GM19035 (cell line): ENCODE data around the gene ACTR1A.
"Not testable (repeated sequence)": the region's sequence is repeated elsewhere in the genome, so short reads cannot be mapped to it uniquely, and the experiment has no call there.

ENCODE experiments used
- ATAC-seq: cut with Tn5 transposase; IDR thresholded peaks from one replicate; pipeline ENCODE4 v1.9.1; 2021; ENCODE audit not compliant: unreplicated experiment

Gene ACTR1A

DNA sequence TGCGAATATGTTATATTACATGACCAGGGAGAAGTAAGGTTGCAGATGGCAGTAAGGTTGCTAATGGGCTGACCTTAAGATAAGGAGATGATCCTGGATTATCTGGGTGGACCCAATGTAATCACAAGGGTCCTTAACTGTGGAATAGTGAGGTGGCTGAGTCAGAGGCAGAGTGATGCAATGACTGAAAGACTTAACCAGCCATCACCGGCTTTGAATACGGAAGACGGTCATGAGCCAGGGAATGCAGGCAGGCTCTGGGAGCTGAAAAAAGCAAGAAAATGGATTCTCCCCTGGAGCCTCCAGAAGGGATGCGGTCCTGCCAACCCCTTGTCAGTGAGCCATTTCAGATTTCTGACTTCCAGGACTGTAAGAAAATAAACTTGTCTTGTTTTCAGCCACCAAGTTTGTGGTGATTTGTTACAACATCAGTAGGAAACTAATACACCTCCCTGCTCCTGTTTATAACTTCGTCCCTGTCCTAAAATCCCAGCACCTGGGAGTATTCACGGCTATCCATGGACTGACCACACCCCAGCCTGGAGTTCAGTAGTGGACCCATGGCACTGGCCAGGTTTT is 46.5 kb downstream of the ACTR1A start:
- ATAC-seq = no peak

DNA sequence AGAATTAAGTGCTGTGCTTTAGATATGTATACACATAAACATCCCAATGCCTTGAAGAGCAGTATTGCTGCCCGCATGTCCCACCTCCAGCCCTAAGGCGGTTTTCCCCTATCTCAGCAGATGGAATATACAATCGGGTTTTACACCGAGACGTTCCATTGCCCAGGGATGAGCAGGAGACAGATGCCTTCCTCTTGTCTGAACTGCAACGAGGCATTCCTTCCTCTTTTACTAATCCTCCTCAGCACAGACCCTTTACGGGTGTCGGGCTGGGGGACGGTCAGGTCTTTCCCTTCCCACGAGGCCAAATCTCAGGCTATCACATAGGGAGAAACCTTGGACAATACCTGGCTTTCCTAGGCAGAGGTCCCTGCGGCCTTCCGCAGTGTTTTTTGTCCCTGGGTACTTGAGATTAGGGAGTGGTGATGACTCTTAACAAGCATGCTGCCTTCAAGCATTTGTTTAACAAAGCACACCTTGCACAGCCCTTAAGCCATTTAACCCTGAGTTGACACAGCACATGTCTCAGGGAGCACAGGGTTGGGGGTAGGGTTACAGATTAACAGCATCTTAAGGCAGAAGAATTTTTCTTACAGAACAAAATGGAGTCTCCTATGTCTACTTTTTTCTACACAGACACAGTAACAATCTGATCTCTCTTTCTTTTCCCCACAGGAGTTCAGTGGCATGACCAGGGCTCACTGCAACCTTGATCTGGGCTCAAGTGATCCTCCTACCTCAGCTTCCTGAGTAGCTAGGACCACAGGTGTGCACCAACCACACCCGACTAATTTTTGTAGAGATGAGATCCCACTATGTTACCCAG is 47.6 kb downstream of the ACTR1A start:
- ATAC-seq = not testable (repeated sequence)

DNA sequence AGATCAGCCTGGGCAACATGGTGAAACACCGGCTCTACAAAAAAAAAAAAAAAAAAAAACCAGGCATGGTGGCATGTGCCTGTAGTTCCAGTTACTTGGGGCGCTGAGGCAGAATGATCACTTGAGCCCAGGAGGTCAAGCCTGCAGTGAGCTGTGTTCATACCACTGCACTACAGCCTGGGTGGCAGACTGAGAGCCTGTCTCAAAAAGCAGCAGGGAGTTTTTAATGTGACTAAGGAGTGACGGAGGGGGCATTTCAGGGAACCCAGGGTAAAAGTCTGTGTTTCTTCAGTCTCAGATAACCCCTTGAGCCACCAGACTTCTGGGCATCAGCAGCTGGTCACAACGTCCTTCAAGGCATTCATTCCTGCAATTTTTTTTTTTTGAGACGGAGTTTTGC is 49.0 kb downstream of the ACTR1A start:
- ATAC-seq = no peak

DNA sequence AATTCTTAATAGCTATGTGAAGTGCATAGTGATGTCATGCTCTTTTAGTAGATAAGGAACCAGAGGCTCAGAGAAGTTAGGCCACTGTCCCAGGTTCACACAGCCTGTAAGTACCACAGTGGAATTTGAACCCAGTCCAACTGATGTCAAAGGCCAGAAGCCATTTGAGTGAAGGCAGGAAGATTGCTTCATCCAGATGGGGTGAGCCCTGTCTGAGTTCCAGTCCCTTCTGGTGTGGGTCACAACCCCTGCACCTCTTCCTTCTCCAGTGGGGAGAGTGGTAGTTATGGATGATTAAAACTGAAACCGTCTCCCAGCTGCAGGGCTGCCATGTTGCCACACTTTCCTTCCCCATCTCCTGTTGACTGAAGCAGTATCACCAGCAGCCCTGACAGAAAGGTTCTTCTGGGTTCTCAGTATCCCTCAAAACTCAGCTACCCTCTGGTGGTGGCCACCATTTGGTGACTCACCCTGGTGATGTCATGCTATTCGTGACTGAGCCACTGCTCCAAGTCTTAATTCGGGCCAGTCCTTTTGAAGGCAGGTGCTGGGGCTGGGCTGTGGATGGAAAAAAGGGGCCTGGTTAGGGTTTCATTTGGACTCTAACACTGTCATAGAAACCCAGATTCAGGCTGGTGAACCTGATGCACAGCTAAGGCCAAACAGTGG is 49.7 kb downstream of the ACTR1A start:
- no peak for ATAC-seq

DNA sequence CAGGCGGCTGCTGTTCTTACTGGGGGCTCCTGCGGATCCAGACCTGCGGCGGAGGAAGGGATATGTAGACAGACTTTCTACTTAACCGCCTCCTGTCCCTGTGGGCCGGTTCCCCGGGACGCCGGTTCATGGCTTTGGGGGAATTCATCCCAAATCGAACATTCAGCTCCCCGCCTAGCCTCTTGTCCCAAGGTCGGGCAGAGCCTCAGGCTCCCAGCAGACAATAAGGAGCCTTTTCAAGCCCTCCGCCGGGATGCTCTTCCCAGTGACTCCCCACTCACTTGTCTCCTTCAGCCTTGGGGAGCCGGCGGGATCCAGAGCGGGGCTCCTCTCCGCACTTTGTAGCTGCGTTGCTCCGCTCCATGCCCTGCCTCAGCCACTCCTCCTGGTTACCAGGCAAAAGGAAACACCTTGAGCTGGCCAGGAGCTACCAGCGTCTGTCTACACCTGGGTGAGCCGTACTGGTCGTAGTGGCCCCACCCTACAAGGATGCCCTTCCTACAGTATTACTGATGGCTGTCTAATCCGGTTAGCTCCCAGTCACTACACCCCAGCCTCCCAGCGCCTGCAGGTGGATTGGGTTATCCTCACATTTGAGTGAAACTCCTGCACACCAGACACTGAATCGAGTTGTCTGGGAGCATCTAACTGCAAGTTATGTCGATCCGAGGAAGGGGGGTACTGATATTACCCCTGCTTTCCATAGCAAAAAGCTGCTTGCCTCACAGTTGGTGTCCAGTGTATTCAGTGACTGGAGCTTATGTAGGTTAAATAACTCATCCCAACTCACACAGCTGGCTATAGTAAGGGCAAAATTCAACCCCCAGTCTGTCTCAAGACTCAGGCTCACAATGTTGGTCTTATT is 51.2 kb downstream of the ACTR1A start, which contains the start of gene C10orf95:
Gene C10orf95, minus strand, starts transcription at position 439 of the 865 bp plus-strand sequence. CDS start 450 bp downstream, outside the sequence.
- no peak for ATAC-seq

DNA sequence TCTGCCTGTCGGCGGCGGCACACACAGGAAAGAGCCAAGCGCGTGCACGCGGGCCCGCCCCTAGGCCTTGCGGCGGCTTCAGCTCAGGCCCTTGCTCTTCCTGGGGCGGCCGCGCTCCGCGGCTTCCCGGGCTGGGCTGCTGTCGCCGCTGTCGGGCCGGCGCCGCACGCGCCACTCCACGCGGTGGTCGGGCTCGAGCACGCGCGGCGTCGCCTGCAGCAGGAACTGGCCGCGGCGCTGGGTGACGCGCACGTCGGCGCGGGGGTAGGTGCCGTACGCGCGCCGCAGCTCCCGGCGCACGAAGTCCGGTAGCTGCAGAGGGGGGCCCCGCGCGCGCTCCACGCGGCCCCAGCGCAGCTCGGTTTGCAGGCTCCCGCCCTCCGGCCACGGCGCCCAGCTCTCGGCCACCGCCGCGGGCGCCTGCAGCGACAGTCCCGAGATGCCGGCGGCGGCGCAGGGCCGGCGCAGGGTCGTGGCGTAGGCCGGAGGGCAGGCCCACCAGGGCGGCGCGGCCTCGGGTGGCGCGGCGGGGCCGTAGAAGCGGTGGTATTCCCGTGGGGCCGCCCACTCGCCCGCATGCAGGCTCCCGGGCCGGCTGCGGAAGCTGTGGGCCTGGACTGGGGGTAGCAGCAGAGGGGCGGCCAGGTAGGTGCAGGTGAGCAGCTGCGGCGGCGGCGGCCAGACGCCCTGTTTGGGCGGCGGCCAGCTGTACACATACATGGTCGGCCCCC is 52.0 kb downstream of the ACTR1A start:
- peak; percentile 70 for ATAC-seq

DNA sequence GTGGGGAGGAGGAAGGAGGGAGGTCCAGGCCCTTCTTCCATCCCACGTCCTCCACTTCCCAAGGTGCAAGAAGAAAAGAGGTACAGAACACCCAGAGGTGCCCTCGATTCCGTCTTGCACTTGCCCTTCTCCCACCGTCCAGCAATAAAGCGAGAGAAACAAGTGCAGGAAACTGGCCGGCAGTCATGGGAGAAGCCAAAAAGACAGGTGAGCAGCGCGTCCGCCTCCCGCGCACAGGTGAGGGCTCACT is 52.5 kb downstream of the ACTR1A start:
- peak; percentile 8 for ATAC-seq

DNA sequence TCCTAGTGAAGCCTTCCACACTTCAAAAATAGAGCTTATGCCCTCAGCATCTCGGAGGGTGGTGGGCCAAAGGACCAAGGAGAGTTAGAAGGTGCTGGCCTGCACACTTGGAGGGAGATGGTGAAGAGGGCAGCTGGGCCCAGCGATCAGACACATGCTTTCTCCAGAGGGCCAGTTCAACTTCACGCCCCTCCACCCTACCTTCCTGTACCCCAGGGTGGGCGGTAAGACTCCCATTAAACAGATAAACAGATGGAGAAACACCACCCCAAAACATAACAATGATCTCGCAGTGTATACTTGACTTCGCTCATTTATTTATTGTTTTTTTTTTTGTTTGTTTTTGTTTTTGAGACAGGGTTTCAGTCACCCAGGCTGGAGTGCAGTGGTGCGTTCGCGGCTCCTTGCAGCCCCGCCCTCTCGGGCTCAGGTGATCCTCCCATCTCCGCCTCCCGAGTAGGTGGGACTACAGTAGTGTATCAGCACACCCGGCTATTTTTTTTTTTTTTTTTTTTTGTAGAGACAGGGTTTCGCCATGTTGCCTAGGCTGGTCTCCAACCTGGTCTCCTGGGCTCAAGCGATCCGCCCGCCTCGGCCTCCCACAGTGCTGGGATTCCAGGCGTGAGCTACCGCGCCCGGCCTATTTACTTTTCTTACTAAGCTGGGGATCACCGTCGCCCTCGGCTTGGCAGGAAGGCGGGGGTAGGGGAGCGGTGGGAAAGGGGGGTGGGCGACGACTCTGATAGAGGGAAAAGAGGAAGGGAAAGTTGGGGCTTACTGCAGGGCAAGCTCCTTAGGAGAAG is 53.0 kb downstream of the ACTR1A start:
- peak; percentile 42 for ATAC-seq

DNA sequence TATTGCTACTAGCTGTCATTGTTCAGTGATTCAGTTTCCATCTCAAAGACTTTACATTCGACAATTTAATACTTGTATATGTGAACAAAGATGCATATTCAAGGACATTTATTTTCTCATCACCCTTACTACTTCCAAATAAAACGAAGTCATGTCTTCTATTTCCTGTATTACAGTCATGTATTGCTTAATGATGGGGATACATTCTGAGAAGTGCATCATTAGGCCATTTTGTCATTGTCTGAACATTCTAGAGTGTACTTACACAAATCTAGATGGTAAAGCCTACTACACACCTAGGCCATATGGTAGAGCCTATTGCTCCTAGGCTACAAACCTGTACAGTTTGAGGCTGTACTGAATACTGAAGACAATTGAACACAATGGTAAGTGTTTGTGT is 57.7 kb downstream of the ACTR1A start:
- no peak for ATAC-seq

DNA sequence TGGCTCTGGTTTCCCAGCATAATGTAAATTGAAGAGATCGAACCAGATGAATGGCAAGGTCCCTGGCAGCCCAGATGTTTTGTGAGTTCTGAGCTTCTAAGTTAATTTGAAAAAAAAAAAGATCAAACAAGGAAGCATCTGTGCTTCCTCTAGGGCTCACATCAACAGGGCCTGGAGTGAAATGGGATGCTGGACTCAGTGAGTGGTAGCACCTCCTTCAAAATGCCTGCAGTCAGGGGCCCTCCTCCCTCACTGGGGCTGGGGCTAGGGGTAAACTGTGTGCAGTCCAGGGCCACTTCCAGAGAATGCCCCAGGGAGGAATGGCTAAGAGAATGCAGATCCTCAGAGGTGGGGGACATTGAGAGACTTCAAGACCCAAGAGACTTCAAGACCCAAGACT is 64.1 kb downstream of the ACTR1A start:
- ATAC-seq = no peak

DNA sequence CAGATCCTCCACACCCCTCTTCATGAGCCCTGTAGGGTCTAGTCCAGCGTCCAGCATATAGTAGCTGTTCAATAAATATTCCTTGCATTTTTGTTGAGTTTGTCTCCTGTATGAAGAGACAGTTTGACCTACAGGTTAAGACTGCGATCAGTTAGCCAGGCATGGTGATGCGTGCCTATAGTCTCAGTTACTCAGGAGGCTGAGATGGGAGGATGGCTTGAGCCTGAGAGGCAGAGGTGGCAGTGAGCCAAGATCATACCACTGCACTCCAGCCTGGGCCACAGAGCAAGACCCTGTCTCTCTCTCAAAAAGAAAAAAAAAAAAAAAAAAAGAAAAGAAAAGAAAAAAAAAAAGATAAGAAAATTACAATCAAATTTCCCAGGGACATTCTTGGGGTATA is 65.0 kb downstream of the ACTR1A start:
- ATAC-seq = no peak

DNA sequence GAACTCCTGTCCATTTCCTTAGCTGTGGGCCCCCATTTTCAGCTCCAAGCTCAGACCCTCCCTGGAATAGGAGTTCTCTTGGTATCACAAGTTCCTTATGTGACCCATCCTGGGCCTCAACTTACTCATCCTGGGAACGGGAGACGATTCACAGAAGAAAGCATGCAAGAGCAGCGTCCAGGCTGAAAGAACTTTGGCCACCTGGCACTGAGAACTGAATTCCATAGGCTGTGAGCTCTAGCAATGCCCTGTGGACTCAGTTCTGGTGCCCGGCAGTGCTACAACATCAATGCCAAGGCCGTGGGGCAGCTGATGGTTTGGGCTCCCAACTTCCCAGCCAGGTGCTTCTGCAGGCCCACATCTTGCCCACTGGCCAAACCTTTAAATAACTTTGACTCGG is 66.2 kb downstream of the ACTR1A start:
- ATAC-seq = no peak

DNA sequence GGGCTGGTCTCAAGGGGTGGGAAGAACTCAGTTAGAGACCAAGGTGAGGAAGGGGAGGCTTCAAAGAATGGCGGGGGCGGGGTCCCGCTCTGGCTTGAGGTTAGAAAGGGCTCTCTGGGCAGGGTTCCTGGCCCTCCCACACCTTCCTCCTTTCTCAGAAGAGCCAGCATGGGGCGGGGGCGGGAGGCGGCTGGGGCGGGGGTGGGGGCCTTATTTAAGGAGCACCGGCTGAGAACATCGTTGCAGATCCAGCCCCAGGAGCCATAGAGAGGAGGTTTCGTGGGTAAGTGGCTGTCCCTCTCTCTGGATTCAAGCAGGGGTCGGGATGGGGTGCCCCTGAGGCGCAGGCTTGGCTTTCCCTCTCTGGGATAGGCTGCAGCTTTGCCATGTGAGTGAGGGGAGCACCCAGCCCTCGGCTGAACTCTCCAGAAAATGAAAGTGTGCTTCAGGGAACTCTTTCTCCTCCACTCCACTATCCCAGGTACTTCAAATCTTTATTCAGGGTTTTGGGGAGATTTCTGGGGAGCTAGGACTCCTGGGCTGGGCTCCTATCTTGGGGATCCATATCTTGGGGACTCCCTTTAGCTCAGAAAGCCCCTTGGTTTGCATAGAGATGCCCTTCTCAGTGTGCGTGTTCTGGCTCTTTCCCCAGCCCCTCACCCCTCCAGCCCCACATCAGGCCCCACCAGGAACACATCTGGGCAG is 66.8 kb downstream of the ACTR1A start:
- no peak for ATAC-seq

DNA sequence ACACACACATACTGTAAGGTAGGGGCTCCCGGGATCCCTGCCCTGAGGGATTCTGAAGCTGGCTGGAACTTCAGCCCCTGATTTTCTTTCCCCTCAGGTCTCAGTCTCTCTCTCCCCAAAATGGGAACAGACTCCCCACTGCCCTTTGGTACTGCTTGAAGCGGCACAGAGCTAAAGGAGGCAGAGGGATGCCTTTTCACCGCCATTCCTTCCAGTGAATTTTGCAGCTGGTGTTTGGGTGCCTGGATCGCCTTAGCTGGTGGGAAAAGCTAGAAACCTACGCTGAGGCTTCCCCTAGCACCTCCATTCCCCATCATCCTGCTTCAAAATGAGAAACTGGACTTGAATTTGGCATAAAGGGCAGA is 67.4 kb downstream of the ACTR1A start:
- ATAC-seq = no peak

DNA sequence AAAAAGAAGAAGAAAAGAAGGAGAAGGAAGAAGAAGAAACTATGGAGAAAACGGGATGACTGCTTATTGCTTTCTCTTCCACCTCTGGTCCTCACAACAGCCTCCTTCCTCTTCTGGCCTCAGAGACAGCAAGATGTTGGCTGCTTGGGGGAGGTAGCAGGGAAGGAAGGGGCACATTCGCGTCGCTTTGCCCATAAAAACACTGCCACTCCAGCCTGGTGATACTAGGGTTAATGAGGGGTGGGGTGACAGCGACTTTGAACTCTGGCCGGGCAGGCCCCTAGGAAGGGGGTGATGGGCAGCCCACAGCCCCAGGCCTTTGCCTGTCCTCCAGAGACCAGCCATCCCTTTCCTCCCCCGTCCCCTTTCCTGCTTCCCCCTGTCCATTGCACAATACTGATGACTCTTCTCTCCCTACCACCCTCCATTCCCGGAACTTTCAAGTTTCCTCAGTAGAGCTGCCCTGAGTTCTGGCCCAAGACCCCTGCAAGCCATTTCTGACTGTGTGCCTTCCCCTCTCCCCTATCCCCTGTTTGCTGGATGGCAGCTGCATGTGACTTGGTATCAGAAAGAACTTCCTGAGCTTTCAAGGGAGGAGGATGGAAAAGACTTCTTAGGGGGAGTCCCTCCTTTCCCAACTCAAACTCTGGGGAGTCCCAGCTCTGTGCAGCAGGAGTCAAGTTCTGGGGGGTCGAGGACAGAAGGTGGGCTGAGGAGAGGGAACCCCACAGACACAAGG is 67.9 kb downstream of the ACTR1A start:
- no peak for ATAC-seq

DNA sequence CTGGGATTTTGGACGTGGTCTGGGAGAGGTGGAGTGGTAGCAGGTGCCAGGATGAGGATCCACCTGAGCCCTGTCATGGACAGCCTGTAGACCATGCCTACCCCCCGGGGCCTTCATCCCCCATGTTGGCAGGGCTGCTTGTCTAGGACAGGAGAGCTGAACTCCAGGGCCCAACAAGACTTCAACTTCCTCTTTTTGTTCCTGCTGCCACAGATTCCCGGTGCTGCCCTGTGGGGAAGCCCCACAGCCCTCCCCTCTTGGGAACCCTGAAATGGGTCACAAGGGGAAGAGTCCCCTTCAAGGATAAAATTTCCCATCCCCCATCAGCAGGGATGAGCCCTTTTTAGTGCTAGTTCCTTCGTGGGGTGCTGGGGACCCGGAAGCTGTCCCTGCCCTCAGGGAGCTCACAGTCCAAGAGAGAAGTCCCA is 68.9 kb downstream of the ACTR1A start:
- no peak for ATAC-seq

DNA sequence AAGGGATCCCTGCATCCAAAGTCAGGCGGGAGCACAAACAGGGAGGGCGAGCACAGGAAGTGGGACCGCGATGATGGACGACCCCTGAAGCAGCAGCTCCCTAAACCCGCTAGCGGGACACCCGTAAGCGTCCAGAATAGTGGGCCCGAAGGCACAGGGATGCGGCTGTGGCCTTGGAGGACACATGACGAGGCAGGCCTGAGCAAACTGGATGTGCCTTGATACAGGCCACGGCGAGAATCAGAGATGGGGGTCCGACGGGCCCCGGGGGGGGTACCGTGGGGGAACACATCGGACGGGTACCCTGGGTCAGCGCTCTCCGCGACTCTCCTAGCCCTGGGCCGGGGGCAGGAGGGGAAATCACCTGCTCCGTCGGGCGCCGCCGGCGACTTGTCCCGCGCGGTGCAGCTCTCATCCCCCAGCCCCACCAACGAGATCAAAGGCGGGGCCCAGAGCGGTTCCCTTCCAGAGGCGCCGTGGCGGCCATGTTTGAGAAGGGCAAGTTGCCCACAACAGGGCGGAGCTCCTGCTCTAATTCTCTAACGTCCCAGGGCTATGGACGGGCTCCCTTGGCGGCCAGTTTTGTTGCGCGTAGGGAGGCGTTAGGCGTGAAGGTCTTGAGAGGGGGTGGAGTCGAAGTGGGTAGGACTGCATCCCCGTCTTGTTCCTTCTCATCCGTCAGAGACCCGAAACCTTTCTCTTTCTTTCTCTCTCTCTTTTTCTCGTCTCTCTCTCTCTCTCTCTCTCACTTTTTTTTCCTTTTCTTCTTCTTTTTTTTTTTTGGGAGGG is 70.2 kb downstream of the ACTR1A start, which contains the start of gene CUEDC2:
Gene CUEDC2, minus strand, starts transcription at position 413 of the 789 bp plus-strand sequence. CDS start 7,386 bp downstream, outside the sequence.
- ATAC-seq = peak; percentile 94
